Epithelial cell of proximal tubule (primary cell): ENCODE data around the gene GPR158. TPM values are rescaled to one million over a fixed set of nuclear protein-coding genes. Genes with fewer than 3 reads are reported as not detected.
"Not testable (repeated sequence)": the region's sequence is repeated elsewhere in the genome, so short reads cannot be mapped to it uniquely, and the experiment has no call there.

ENCODE experiments used
- DNase-seq: peaks from one replicate; pipeline ENCODE4 v3.0.0-alpha.2; 2011; ENCODE audit warnings: low read depth
- H3K4me3 ChIP-seq: 2 replicates; pipeline ENCODE4 v1.5.1; 2011; ENCODE audit warnings: low read depth, mild to moderate bottlenecking, low read length
- total RNA-seq: library from RNA; depleted of rRNA; stranded (reverse); fragments of >200 nt; gene quantifications from 2 replicates; pipeline ENCODE4 v1.2.3, GENCODE V29; 2015
- TF ChIP-seq, protein P1 (sequence below): conservative IDR thresholded peaks from 2 replicates; pipeline ENCODE4 v1.5.1; 2012; ENCODE audit warnings: low read depth, mild to moderate bottlenecking, low read length

Gene GPR158
- total RNA-seq, 1 donor from 2014 or later: not detected

GRCh38 chr10:25159591-25159990, 15.2 kb upstream of the GPR158 start:
- no peak overlapping the region for H3K4me3 ChIP-seq
- TF ChIP-seq, protein P1, sequence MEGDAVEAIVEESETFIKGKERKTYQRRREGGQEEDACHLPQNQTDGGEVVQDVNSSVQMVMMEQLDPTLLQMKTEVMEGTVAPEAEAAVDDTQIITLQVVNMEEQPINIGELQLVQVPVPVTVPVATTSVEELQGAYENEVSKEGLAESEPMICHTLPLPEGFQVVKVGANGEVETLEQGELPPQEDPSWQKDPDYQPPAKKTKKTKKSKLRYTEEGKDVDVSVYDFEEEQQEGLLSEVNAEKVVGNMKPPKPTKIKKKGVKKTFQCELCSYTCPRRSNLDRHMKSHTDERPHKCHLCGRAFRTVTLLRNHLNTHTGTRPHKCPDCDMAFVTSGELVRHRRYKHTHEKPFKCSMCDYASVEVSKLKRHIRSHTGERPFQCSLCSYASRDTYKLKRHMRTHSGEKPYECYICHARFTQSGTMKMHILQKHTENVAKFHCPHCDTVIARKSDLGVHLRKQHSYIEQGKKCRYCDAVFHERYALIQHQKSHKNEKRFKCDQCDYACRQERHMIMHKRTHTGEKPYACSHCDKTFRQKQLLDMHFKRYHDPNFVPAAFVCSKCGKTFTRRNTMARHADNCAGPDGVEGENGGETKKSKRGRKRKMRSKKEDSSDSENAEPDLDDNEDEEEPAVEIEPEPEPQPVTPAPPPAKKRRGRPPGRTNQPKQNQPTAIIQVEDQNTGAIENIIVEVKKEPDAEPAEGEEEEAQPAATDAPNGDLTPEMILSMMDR: no peak
- no peak for DNase-seq

GRCh38 chr10:25162391-25162790, 12.4 kb upstream of the GPR158 start:
- no peak for DNase-seq
- TF ChIP-seq, protein P1: no peak
- no peak overlapping the region for H3K4me3 ChIP-seq

DNA sequence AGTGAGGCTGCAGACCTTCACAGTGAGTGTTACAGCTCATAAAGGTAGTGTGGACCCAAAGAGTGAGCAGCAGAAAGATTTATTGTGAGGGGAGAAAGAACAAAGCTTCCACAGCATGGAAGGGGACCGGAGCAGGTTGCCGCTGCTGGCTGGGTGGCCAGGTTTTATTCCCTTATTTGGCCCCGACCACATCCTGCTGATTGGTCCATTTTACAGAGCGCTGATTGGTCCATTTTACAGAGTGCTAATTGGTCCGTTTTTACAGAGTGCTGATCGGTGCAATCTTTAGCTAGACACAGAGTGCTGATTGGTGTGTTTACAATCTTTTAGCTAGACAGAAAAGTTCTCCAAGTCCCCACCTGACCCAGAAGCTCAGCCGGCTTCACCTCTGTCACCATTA, 11.3 kb upstream of the GPR158 start:
- DNase-seq, H3K4me3 ChIP-seq: not testable (repeated sequence)

GRCh38 chr10:25169740-25170139, 5.1 kb upstream of the GPR158 start:
- TF ChIP-seq, protein P1: no peak
- H3K4me3 ChIP-seq: no peak overlapping the region
- DNase-seq: no peak

- no peak overlapping the region for H3K4me3 ChIP-seq
- TF ChIP-seq, protein P1: no peak
- no peak for DNase-seq
Observed at GRCh38 chr10:25170627-25171026, 4.2 kb upstream of the GPR158 start.

DNA sequence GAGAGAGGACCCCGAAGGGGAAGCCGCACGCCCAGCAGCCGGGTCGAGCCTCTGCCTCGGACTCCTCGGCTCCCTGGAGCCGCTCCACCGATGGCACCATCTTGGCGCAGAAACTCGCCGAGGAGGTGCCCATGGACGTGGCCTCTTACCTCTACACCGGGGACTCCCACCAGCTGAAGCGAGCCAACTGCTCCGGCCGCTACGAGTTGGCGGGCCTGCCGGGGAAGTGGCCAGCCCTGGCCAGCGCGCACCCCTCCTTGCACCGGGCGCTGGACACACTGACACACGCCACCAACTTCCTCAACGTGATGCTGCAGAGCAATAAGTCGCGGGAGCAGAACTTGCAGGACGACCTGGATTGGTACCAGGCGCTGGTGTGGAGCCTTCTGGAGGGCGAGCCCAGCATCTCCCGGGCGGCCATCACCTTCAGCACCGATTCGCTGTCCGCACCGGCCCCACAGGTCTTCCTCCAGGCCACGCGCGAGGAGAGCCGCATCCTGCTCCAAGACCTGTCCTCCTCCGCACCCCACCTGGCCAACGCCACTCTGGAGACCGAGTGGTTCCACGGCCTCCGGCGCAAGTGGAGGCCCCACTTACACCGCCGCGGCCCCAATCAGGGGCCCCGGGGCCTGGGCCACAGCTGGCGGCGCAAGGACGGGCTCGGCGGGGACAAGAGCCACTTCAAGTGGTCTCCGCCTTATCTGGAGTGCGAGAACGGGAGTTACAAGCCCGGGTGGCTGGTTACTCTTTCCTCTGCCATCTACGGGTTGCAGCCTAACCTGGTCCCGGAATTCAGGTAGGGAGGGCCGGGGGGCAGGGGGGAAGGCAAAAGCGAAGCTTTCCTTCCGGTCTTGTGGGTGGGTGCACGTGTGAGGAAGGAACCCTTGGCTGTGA, 973 bp downstream of the GPR158 start:
- TF ChIP-seq, protein P1: no peak
- DNase-seq: no peak
- H3K4me3 ChIP-seq: no peak overlapping the region

DNA sequence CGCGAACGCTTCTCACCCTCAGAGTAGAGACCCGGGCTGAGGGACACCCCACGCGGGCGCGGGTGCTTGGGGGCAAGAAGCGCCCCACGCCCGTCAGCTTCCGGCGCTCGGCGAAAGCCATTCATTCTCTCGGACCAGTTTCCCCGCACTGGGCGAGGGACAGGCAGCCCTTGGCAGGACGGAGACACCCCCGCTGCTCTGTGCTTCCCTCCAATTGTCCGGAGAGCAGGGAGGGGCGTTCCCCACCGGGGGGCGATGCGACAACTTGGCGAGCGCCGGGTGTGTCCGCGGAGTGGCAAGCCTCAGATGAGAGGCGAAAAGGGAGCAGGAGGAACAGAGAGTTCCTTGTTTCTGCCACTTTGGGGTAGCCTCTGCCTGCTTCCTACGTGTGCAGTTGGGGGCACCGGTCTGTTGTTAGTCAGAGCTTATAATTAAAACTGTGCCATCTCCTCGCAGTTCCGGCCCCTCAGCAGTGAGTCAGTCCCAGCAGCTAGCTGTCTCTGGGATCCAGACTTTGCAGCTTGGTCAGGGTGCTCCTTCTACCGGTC, 1.7 kb downstream of the GPR158 start:
- no peak for DNase-seq
- TF ChIP-seq, protein P1: no peak
- H3K4me3 ChIP-seq: no peak overlapping the region
